Measurements from ENCODE around the gene DTWD2. TPM values are rescaled to one million over a fixed set of nuclear protein-coding genes. Genes with fewer than 3 reads are reported as not detected.
"Not testable (repeated sequence)": the region's sequence is repeated elsewhere in the genome, so short reads cannot be mapped to it uniquely, and the experiment has no call there.

DTWD2 gene
- total and polyA plus RNA-seq, 2 donors: 1.6 to 22.2 TPM

DNA sequence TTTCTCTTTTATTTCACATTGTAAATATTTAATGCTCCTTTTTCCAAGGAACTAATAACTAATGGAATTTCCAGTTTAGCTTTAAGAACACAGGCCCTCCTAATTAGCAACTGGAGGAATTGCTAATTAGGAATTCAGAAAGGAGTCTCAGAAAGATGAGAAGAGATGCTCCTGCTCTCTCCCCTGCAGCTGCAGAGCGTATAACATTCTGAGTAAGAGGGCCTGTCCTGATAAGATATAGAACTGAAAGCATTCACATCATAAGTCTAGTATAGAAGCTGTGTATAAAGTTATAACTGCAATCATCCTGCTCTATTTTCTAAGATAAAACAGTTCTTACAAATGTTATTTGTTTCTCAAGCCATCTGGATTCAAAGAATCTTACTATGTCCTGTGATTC, 83.2 kb downstream of the DTWD2 start:
- no peak overlapping the region for H3K4me3 ChIP-seq (ENCODE audit: low read depth, low read length)
- 81% methylated on average over 1 of the region's 1 CpG for WGBS
- no peak for DNase-seq (ENCODE audit: extremely low spot score)

DNA sequence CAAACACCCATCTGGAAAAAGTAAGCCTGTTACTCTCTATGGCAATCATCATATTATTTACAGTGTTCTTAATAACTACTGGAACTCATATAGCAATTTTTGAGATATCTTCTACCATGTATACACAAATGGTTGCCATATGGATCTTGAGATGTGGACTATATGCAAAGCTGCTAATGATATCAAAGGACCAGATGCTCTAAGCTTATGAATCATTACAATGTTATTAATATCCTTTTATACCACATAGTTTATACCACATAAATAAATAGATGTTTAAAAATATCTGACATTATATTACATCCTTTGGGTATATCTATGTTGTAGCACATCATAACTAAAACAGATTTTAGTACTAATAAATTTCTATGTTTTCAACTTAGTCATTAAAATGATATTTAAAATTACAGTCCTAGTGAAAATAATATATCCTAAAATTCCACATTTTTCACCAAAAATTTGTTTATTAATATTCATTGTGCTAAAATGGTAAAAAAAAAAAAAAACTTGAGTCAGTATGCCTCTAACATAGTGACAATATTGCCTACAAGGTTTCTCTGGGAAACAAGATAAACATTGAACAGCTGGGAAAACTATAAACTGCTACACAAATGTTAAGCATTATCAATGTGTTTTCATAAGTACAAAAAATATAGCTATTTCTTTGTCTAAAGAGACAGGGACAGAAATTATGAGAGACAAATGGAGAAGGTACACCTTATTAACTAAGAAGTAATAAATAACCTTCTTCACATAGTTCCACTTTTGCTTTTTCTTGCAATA, 85.5 kb downstream of the DTWD2 start:
- no peak overlapping the region for H3K27ac ChIP-seq (ENCODE audit: low read depth)
- no peak for DNase-seq (ENCODE audit: extremely low spot score)
- H3K4me3 ChIP-seq (ENCODE audit: low read depth, low read length): no peak overlapping the region
- no peaks in the 10 kb centered on the region for H3K36me3 ChIP-seq (ENCODE audit: insufficient read depth)
- no peaks in the 10 kb centered on the region for H3K4me1 ChIP-seq (ENCODE audit: insufficient read depth)

More for the DNA sequence above, 83.2 kb downstream of the DTWD2 start:
- Histone ChIP-seq H3K36me3 (ENCODE audit: insufficient read depth) (no peaks in the 10 kb centered on the region), H3K4me1 (ENCODE audit: insufficient read depth) (no peaks in the 10 kb centered on the region), H3K27ac (ENCODE audit: low read depth) (no peak overlapping the region)

DNA sequence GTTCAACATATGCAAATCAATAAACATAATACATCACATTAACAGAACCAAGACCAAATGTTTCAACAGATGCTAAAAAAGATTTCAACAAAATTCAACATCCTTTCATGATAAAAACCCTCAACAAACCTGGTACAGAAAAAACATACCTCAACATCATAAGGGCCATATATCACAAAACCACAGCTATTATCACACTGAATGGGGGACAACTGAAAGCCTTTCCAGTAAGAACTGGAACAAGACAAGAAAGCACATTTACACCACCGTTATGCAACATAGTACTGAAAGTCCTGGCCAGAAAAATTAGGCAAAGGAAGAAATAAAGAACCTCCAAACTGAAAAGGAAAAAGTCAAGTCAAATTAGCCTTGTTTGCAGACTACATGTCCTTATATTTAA, 93.6 kb downstream of the DTWD2 start:
- H3K4me3 ChIP-seq (ENCODE audit: low read depth, low read length): no peak overlapping the region
- no peak overlapping the region for H3K27ac ChIP-seq (ENCODE audit: low read depth)
- H3K36me3 ChIP-seq (ENCODE audit: insufficient read depth): no peaks in the 10 kb centered on the region
- H3K4me1 ChIP-seq (ENCODE audit: insufficient read depth): no peaks in the 10 kb centered on the region
- no peak for DNase-seq (ENCODE audit: extremely low spot score)
- WGBS: 48% methylated on average over 1 of the region's 1 CpG

- Histone ChIP-seq H3K4me1 (ENCODE audit: insufficient read depth) (no peaks in the 10 kb centered on the region), H3K27ac (ENCODE audit: low read depth) (no peak overlapping the region), H3K4me3 (ENCODE audit: low read depth, low read length) (no peak overlapping the region), H3K36me3 (ENCODE audit: insufficient read depth) (no peaks in the 10 kb centered on the region)
- no peak for DNase-seq (ENCODE audit: extremely low spot score)
- WGBS: 88% methylated on average over 2 of the region's 2 CpGs
These were observed 97.1 kb downstream of the DTWD2 start for GRCh38 chr5:118891252-118891651.

GRCh38 chr5:118889165-118889564, 99.2 kb downstream of the DTWD2 start:
- Histone ChIP-seq H3K36me3 (ENCODE audit: insufficient read depth) (no peaks in the 10 kb centered on the region), H3K4me3 (ENCODE audit: low read depth, low read length) (no peak overlapping the region), H3K4me1 (ENCODE audit: insufficient read depth) (no peaks in the 10 kb centered on the region), H3K27ac (ENCODE audit: low read depth) (no peak overlapping the region)
- WGBS: 79% methylated on average over 2 of the region's 2 CpGs
- no peak for DNase-seq (ENCODE audit: extremely low spot score)

DNA sequence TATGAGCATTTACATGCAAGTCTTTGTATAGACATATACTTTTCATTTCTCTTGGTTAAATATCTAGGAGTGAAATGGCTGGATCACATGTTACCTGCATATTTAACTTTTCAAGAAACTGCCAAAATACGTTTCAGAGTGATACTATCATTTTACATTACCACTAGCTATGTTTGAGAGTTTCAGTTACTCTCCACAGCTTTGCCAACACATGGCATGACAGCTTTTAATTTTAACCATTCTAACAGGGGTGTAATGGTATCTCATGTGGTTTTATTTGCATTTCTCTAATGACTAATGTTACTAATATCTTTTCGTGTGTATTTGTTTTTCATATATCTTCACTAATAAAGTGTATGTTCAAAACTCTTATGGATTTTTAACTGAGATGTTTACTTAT, 99.8 kb downstream of the DTWD2 start:
- no peaks in the 10 kb centered on the region for H3K4me1 ChIP-seq (ENCODE audit: insufficient read depth)
- no peaks in the 10 kb centered on the region for H3K36me3 ChIP-seq (ENCODE audit: insufficient read depth)
- H3K27ac ChIP-seq (ENCODE audit: low read depth): no peak overlapping the region
- WGBS: 85% methylated on average over 2 of the region's 2 CpGs
- H3K4me3 ChIP-seq (ENCODE audit: low read depth, low read length): no peak overlapping the region
- DNase-seq (ENCODE audit: extremely low spot score): no peak

DNA sequence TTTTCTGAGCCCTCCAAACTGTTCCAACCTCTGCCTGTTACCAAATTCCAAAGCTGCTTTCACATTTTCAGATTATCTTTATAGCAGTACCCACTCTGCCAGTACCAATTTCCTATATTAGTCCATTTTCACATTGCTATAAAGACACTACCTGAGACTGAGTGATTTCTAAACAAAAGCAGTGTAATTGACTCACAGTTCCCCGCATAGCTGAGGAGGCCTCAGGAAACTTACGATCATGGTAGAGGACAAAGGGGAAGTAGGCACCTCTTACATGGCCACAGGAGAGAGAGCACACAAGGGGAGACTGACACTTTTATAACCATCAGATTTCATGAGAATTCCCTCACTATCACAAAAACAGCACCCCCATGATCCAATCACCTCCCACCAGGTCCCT, 105.0 kb downstream of the DTWD2 start:
- WGBS: 82% methylated on average over 2 of the region's 2 CpGs
- no peak overlapping the region for H3K27ac ChIP-seq (ENCODE audit: low read depth)
- H3K36me3 ChIP-seq (ENCODE audit: insufficient read depth): no peaks in the 10 kb centered on the region
- H3K4me3 ChIP-seq (ENCODE audit: low read depth, low read length): no peak overlapping the region
- no peaks in the 10 kb centered on the region for H3K4me1 ChIP-seq (ENCODE audit: insufficient read depth)
- no peak for DNase-seq (ENCODE audit: extremely low spot score)

GRCh38 chr5:118882666-118883065, 105.7 kb downstream of the DTWD2 start:
- 85% methylated on average over 3 of the region's 3 CpGs for WGBS
- Histone ChIP-seq H3K27ac (ENCODE audit: low read depth) (no peak overlapping the region), H3K36me3 (ENCODE audit: insufficient read depth) (no peaks in the 10 kb centered on the region), H3K4me1 (ENCODE audit: insufficient read depth) (no peaks in the 10 kb centered on the region), H3K4me3 (ENCODE audit: low read depth, low read length) (no peak overlapping the region)
- DNase-seq (ENCODE audit: extremely low spot score): no peak

GRCh38 chr5:118876852-118877251, 111.5 kb downstream of the DTWD2 start:
- not testable (repeated sequence) for DNase-seq (ENCODE audit: extremely low spot score); H3K36me3 ChIP-seq (ENCODE audit: insufficient read depth); H3K4me1 ChIP-seq (ENCODE audit: insufficient read depth); H3K27ac ChIP-seq (ENCODE audit: low read depth); H3K4me3 ChIP-seq (ENCODE audit: low read depth, low read length)
- WGBS: 78% methylated on average over 3 of the region's 3 CpGs

DNA sequence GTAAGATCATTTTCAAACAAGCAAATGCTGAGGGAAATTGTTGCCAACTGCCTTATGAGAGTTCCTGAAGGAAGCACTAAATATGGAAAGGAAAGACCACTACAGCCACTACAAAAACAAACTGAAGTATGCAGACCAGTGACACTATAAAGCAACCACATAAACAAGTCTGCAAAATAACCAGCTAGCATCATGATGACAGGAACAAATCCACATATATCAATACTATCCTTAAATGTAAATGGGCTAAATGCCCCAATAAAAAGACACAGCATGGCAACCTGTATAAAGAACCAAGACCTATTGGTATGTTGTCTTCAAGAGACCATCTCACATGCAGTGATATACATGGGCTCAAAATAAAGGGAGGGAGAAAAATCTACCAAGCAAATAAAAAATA, 113.2 kb downstream of the DTWD2 start:
- H3K36me3 ChIP-seq (ENCODE audit: insufficient read depth): no peaks in the 10 kb centered on the region
- no peak for DNase-seq (ENCODE audit: extremely low spot score)
- H3K27ac ChIP-seq (ENCODE audit: low read depth): no peak overlapping the region
- no peaks in the 10 kb centered on the region for H3K4me1 ChIP-seq (ENCODE audit: insufficient read depth)
- no peak overlapping the region for H3K4me3 ChIP-seq (ENCODE audit: low read depth, low read length)

DNA sequence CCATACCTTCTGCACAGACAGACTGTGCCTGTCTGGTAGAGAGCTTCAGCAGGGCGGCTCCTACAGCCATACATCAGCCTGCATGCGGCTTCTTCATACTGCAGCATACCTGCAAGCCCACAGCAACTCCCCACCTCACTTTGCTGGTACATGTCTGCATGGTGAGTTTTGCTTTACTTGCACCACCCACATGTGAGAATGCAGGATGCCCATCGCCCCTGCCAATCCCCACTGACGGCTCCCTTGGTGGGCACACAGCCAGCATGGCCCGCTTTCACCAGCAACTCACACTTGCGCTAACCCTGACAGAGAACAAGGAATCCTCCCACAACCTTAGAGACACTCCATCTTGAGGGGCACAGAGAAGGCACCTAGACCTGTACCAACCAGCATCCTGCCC, 114.9 kb downstream of the DTWD2 start:
- Histone ChIP-seq H3K36me3 (ENCODE audit: insufficient read depth) (no peaks in the 10 kb centered on the region), H3K4me1 (ENCODE audit: insufficient read depth) (no peaks in the 10 kb centered on the region), H3K4me3 (ENCODE audit: low read depth, low read length) (no peak overlapping the region), H3K27ac (ENCODE audit: low read depth) (no peak overlapping the region)
- WGBS: 97% methylated on average over 6 of the region's 6 CpGs
- DNase-seq (ENCODE audit: extremely low spot score): no peak

DNA sequence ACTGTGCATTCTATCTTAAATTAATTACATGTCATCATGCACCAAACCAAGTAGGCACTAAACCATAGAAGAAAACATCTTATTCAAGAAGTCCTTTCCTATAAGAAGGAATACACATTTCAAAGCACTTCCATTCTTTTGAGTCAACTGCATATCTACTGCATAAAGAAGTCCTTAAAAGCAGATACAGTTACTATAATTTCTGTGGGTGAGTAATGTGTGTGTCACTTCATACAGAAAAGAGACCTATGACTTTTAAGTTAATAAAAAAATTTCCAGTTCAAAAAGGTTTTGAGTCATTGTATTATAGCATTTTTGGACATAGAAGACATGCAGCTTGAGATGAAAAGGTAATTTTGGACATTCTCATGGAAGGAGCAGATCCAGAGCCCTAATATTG, 125.0 kb downstream of the DTWD2 start:
- Histone ChIP-seq H3K27ac (ENCODE audit: low read depth) (no peak overlapping the region), H3K36me3 (ENCODE audit: insufficient read depth) (no peaks in the 10 kb centered on the region), H3K4me3 (ENCODE audit: low read depth, low read length) (no peak overlapping the region), H3K4me1 (ENCODE audit: insufficient read depth) (no peaks in the 10 kb centered on the region)
- DNase-seq (ENCODE audit: extremely low spot score): no peak

- DNase-seq (ENCODE audit: extremely low spot score): no peak
- no peaks in the 10 kb centered on the region for H3K4me1 ChIP-seq (ENCODE audit: insufficient read depth)
- H3K36me3 ChIP-seq (ENCODE audit: insufficient read depth): no peaks in the 10 kb centered on the region
- no peak overlapping the region for H3K4me3 ChIP-seq (ENCODE audit: low read depth, low read length)
- no peak overlapping the region for H3K27ac ChIP-seq (ENCODE audit: low read depth)
These were observed 125.8 kb downstream of the DTWD2 start for GRCh38 chr5:118862596-118862995.

DNA sequence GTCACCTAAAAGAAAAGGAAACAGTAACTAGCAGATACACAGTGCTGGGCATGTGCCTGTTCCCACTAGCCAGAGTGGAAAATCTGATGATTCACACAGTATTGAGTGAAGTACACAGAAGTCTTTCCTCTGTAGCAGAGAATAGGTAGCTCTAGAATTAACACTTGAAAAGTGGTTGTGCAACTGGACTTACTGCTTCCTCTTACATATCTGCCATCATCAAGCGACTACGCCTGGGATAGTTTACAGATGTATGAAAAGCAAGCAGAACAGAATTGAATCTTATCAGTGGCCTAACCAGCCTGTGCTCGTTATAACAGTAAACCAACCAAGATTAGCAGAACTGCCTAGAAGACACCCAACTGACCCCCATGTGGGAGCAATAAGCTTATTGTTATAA, 130.6 kb downstream of the DTWD2 start:
- Histone ChIP-seq H3K4me1 (ENCODE audit: insufficient read depth) (no peaks in the 10 kb centered on the region), H3K36me3 (ENCODE audit: insufficient read depth) (no peaks in the 10 kb centered on the region), H3K4me3 (ENCODE audit: low read depth, low read length) (no peak overlapping the region), H3K27ac (ENCODE audit: low read depth) (no peak overlapping the region)
- no peak for DNase-seq (ENCODE audit: extremely low spot score)
- 67% methylated on average over 3 of the region's 3 CpGs for WGBS

GRCh38 chr5:118854819-118855218, 133.5 kb downstream of the DTWD2 start:
- no peaks in the 10 kb centered on the region for H3K4me1 ChIP-seq (ENCODE audit: insufficient read depth)
- WGBS: 84% methylated on average over 5 of the region's 5 CpGs
- no peak overlapping the region for H3K4me3 ChIP-seq (ENCODE audit: low read depth, low read length)
- H3K27ac ChIP-seq (ENCODE audit: low read depth): no peak overlapping the region
- H3K36me3 ChIP-seq (ENCODE audit: insufficient read depth): no peaks in the 10 kb centered on the region
- DNase-seq (ENCODE audit: extremely low spot score): no peak
